HEK293T (cell line): ENCODE measurements around the gene PPP1R37.

ENCODE experiments used
- ARNT ChIP-seq: fragments of 450-650 bp; IDR thresholded peaks from 2 replicates; pipeline ENCODE4 v1.6.1; 2017; ENCODE audit warnings: mild to moderate bottlenecking
- ELF4 ChIP-seq: fragments of 450-650 bp; IDR thresholded peaks from 2 replicates; pipeline ENCODE4 v1.6.1; 2017; ENCODE audit warnings: antibody characterized with exemption

DNA sequence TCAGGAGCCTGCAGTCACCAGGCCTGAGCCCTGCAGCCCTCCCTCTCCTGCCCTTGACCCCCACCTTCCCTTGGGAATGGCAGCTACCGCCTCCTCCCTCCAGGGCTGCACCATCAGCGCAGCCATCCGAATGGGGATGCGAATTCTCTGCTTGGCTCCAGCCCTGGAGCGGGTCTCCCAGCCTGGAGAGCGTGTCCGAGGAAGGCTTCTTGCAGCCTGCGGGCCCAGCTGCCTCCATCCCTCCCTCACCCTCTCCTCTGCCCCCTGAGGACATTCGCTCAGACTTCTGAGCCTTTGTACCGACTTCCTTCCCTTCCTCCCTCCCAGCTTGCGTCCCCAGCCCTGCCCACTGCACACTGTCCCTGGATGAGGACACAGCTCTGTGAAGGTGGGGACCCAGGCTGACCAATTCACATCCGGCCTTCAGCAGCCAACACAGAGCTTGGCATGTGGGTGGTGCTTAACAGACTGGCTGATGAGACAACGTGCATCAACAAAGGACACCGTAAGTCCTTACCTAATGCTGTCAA lies 73.8 kb downstream of the PPP1R37 start:
- TF ChIP-seq ELF4 (no peak), ARNT (no peak)
